IMR-90 (cell line): ENCODE measurements around the gene FRAS1. TPM values are rescaled to one million over a fixed set of nuclear protein-coding genes. Genes with fewer than 3 reads are reported as not detected.

Experiments
- ATAC-seq: fragments of 200-7000 bp; cut with Tn5 transposase; 2 replicates; pipeline ENCODE4 v1.9.1; 2020; ENCODE audit warnings: low read depth, mild to moderate bottlenecking, moderate library complexity
- BruUV-seq: library from RNA; stranded (reverse); fragments of 400-500 nt; replicated peaks from 2 replicates; lab custom pipeline; 2021; lab: Mats Ljungman, UMichigan
- CTCF ChIA-PET: fragments of 300-600 bp; formaldehyde crosslinking; extraction: SDS; loops from one replicate; lab custom pipeline; 2021; ENCODE audit warnings: antibody characterized with exemption; lab: Yijun Ruan, JAX
- POLR2A ChIA-PET: fragments of 300-600 bp; sonication (Branson Sonifier 250); formaldehyde crosslinking; loops from one replicate; lab custom pipeline; 2022; ENCODE audit warnings: antibody characterized with exemption; ENCODE audit not compliant: unreplicated experiment; lab: Charles Lee
- DNase-seq: peaks from one replicate; pipeline ENCODE4 v3.0.0; 2013
- H2AFZ ChIP-seq: replicated peaks from 2 replicates; pipeline ENCODE3; 2013; ENCODE audit warnings: low read length, mild to moderate bottlenecking; ENCODE audit not compliant: poor library complexity
- H2AK5ac ChIP-seq: 2 replicates; pipeline ENCODE4 v1.6.1; 2013; ENCODE audit warnings: low read depth, low read length, inconsistent platforms
- H2AK9ac ChIP-seq: replicated peaks from 2 replicates; pipeline ENCODE3; 2013; ENCODE audit warnings: mild to moderate bottlenecking, low read depth, low read length, moderate library complexity; ENCODE audit not compliant: poor library complexity
- H2BK120ac ChIP-seq: 2 replicates; pipeline ENCODE4 v1.6.1; 2013; ENCODE audit warnings: low read depth, low read length, inconsistent platforms
- H2BK15ac ChIP-seq: 3 replicates; pipeline ENCODE4 v1.6.1; 2013; ENCODE audit warnings: low read depth, low read length, inconsistent platforms
- H2BK20ac ChIP-seq: 2 replicates; pipeline ENCODE4 v1.6.1; 2013; ENCODE audit warnings: low read depth, mild to moderate bottlenecking, inconsistent platforms, low read length, moderate library complexity
- H2BK5ac ChIP-seq: 2 replicates; pipeline ENCODE4 v1.6.1; 2013; ENCODE audit warnings: mild to moderate bottlenecking, low read depth, low read length, inconsistent platforms; ENCODE audit not compliant: poor library complexity, severe bottlenecking
- H3K14ac ChIP-seq: replicated peaks from 2 replicates; pipeline ENCODE4 v1.6.1; 2013; ENCODE audit warnings: low read depth, low read length, inconsistent platforms
- H3K18ac ChIP-seq: 2 replicates; pipeline ENCODE4 v1.6.1; 2013; ENCODE audit warnings: low read depth, low read length, control low read depth
- H3K23ac ChIP-seq: 2 replicates; pipeline ENCODE4 v1.6.1; 2013; ENCODE audit warnings: low read depth, low read length, inconsistent platforms
- H3K27ac ChIP-seq: 2 replicates; pipeline ENCODE4 v1.5.1; 2013; ENCODE audit warnings: mild to moderate bottlenecking, control low read depth, low read length; ENCODE audit not compliant: insufficient read depth
- H3K27me3 ChIP-seq: 2 replicates; pipeline ENCODE4 v1.6.1; 2013; ENCODE audit warnings: low read length; ENCODE audit not compliant: control insufficient read depth, insufficient read depth
- H3K36me3 ChIP-seq: 2 replicates; pipeline ENCODE4 v1.6.1; 2013; ENCODE audit warnings: low read length, mixed read lengths; ENCODE audit not compliant: control insufficient read depth, insufficient read depth
- H3K4ac ChIP-seq: 2 replicates; pipeline ENCODE4 v1.6.1; 2013; ENCODE audit warnings: low read depth, low read length, inconsistent platforms
- H3K4me1 ChIP-seq: 2 replicates; pipeline ENCODE4 v1.6.1; 2013; ENCODE audit warnings: low read length, mixed read lengths; ENCODE audit not compliant: control insufficient read depth, insufficient read depth
- H3K4me2 ChIP-seq: 2 replicates; pipeline ENCODE4 v1.6.1; 2013; ENCODE audit warnings: low read depth, mild to moderate bottlenecking, control low read depth, low read length, moderate library complexity
- H3K4me3 ChIP-seq: 2 replicates; pipeline ENCODE4 v1.5.1; 2013; ENCODE audit warnings: low read depth, mild to moderate bottlenecking, control low read depth, low read length, moderate library complexity; ENCODE audit not compliant: insufficient read depth
- H3K56ac ChIP-seq: 2 replicates; pipeline ENCODE4 v1.6.1; 2013; ENCODE audit warnings: low read length, inconsistent platforms; ENCODE audit not compliant: insufficient read depth; ENCODE audit errors: extremely low read depth
- H3K79me1 ChIP-seq, 2 experiments: 2 replicates each; pipeline ENCODE4 v1.6.1; 2013; ENCODE audit warnings: low read length in 2 of 2, inconsistent platforms in 1 of 2, low read depth in 1 of 2
- H3K9ac ChIP-seq: 2 replicates; pipeline ENCODE4 v1.6.1; 2013; ENCODE audit warnings: low read depth, low read length, control low read depth
- H3K9me1 ChIP-seq: 2 replicates; pipeline ENCODE4 v1.6.1; 2013; ENCODE audit warnings: low read length, inconsistent platforms; ENCODE audit not compliant: insufficient read depth
- H3K9me3 ChIP-seq: 2 replicates; pipeline ENCODE4 v1.6.1; 2013; ENCODE audit warnings: low read length; ENCODE audit not compliant: control insufficient read depth, insufficient read depth
- H4K20me1 ChIP-seq: 2 replicates; pipeline ENCODE4 v1.6.1; 2013; ENCODE audit warnings: low read length, inconsistent platforms; ENCODE audit not compliant: insufficient read depth
- H4K5ac ChIP-seq: 2 replicates; pipeline ENCODE4 v1.6.1; 2013; ENCODE audit warnings: mild to moderate bottlenecking, low read depth, low read length, control low read depth
- H4K8ac ChIP-seq, 2 experiments: 2 replicates each; pipeline ENCODE4 v1.6.1; 2013; ENCODE audit warnings: low read depth in 2 of 2, low read length in 2 of 2, control low read depth in 1 of 2, inconsistent platforms in 1 of 2
- H4K91ac ChIP-seq: 2 replicates; pipeline ENCODE4 v1.6.1; 2013; ENCODE audit warnings: low read depth, low read length, inconsistent platforms; ENCODE audit not compliant: insufficient read depth
- BHLHE40 ChIP-seq: fragments of 150-350 bp; IDR thresholded peaks from 2 replicates; pipeline ENCODE4 v1.6.1; 2016; ENCODE audit warnings: mild to moderate bottlenecking, low read depth, low read length
- CHD1 ChIP-seq: IDR thresholded peaks from 2 replicates; pipeline ENCODE4 v1.6.1; 2012; ENCODE audit warnings: low read depth, low read length, improper control_type of control experiment
- CTCF ChIP-seq: conservative IDR thresholded peaks from 2 replicates; pipeline ENCODE4 v1.5.1; 2012; ENCODE audit warnings: mild to moderate bottlenecking, low read depth, low read length, improper control_type of control experiment
- ELK1 ChIP-seq: fragments of 150-350 bp; IDR thresholded peaks from 2 replicates; pipeline ENCODE4 v1.6.1; 2016; ENCODE audit warnings: low read depth, mild to moderate bottlenecking, low read length, moderate library complexity, borderline replicate concordance
- FOS ChIP-seq: fragments of 150-350 bp; IDR thresholded peaks from 2 replicates; pipeline ENCODE4 v1.6.1; 2016; ENCODE audit warnings: low read depth, low read length
- RAD21 ChIP-seq: IDR thresholded peaks from 2 replicates; pipeline ENCODE4 v1.6.1; 2012; ENCODE audit warnings: low read length, improper control_type of control experiment
- SMC3 ChIP-seq: fragments of 150-350 bp; IDR thresholded peaks from 2 replicates; pipeline ENCODE4 v1.6.1; 2016; ENCODE audit warnings: low read depth, mild to moderate bottlenecking, antibody characterized with exemption, low read length, moderate library complexity
- USF2 ChIP-seq: fragments of 150-350 bp; IDR thresholded peaks from 2 replicates; pipeline ENCODE4 v1.6.1; 2017; ENCODE audit warnings: mild to moderate bottlenecking, antibody characterized with exemption, low read length, low read depth
- WGBS, 2 experiments: methylation state at CpG; one replicate each; pipeline versions ENCODE4 v1.1.5 to v1.1.7; 2013; ENCODE audit warnings: missing lambda C conversion rate in 2 of 2; ENCODE audit not compliant: insufficient read length in 1 of 2; ENCODE audit errors: extremely low coverage in 2 of 2; 5-methylcytosine and 5-hydroxymethylcytosine counted together
- dilution Hi-C: fragments of 300-500 bp; cut with HindIII; formaldehyde crosslinking; loops from one replicate; pipeline ENCODE4 v1.14.3; 2018; ENCODE audit warnings: low sequenced_read_pairs; ENCODE audit not compliant: unreplicated experiment
- in situ Hi-C: fragments of 300-500 bp; cut with MboI; formaldehyde crosslinking; loops from 3 replicates; pipeline ENCODE4 v1.14.3; 2019; ENCODE audit warnings: low sequenced_read_pairs, inconsistent platforms, mixed read lengths
- intact Hi-C: fragments of 100-400 bp; cut with micrococcal nuclease; formaldehyde crosslinking; loops from 2 replicates; pipeline ENCODE4 v1.10.0; 2022
- polyA plus RNA-seq, 3 experiments: library from polyadenylated mRNA; depleted of rRNA; stranded (reverse); fragments of >200 nt; gene quantifications; 2 replicates each; pipeline ENCODE4 v1.2.3, GENCODE V29; 2012; ENCODE audit warnings: low replicate concordance in 1 of 3
- total RNA-seq: library from RNA; depleted of rRNA; stranded (reverse); fragments of >200 nt; gene quantifications from 2 replicates; pipeline ENCODE4 v1.2.3, GENCODE V29; 2012

Gene FRAS1
- total and polyA plus RNA-seq, 2 of the 4 experiments (the other 2 are of a cell fraction): under 0.01 to 0.03 TPM

GRCh38 chr4:78168029-78168428 is 110.9 kb downstream of the FRAS1 start:
- Histone ChIP-seq H3K27me3 (no peaks in the 10 kb centered on the region), H3K14ac (no peak overlapping the region), H3K9ac (no peak overlapping the region), H2AFZ (no peak overlapping the region), H4K91ac (no peak overlapping the region), H3K56ac (no peak overlapping the region), H3K4ac (no peak overlapping the region), H2BK120ac (no peak overlapping the region), H4K8ac (no peak overlapping the region), H2BK15ac (no peak overlapping the region), H3K4me2 (no peak overlapping the region), H3K4me1 (no peaks in the 10 kb centered on the region), H2BK20ac (no peak overlapping the region), H3K18ac (no peak overlapping the region), H2AK9ac (no peak overlapping the region), H3K4me3 (no peak overlapping the region), H4K5ac (no peak overlapping the region), H2AK5ac (no peak overlapping the region), H3K27ac (no peak overlapping the region), H3K9me1 (no peaks in the 10 kb centered on the region), H4K20me1 (no peaks in the 10 kb centered on the region), H3K23ac (no peak overlapping the region), H3K36me3 (no peaks in the 10 kb centered on the region), H3K79me1 (no peaks in the 10 kb centered on the region), H3K9me3 (no peaks in the 10 kb centered on the region), H2BK5ac (no peak overlapping the region)
- ATAC-seq: no peak
- TF ChIP-seq BHLHE40 (no peak), CTCF (no peak), ELK1 (no peak), FOS (no peak), RAD21 (no peak), USF2 (no peak), SMC3 (no peak), CHD1 (no peak)
- in situ Hi-C loops: no loop called here
- no TSS peak for BruUV-seq
- ChIA-PET CTCF (interaction anchor here (0.6 kb wide), 2 partner anchors 15 to 531 kb away, joined by 3 to 4 read pairs; no protein-coding TSS in a partner anchor), POLR2A (no interaction called here)
- WGBS, 2 experiments: no CpG with 5 or more reads among the region's 3 CpGs
- dilution Hi-C loops: no loop called here
- DNase-seq: no peak
- intact Hi-C loops: no loop called here
